GM21447 (cell line): Measurements from ENCODE around the gene RASL12.
"Not testable (repeated sequence)": the region's sequence is repeated elsewhere in the genome, so short reads cannot be mapped to it uniquely, and the experiment has no call there.

ENCODE experiments used
- ATAC-seq: cut with Tn5 transposase; IDR thresholded peaks from one replicate; pipeline ENCODE4 v1.9.1; 2021; ENCODE audit not compliant: unreplicated experiment

Gene RASL12

GRCh38 chr15:65076486-65077290 is 8.9 kb upstream of the RASL12 start, which contains the start of gene KBTBD13:
Gene KBTBD13 (plus strand): TSS chr15:65076746. CDS start chr15:65076816, 70 bp downstream.
- no peak for ATAC-seq

- not testable (repeated sequence) for ATAC-seq
Observed at GRCh38 chr15:65075607-65076395, 8.0 kb upstream of the RASL12 start.

- ATAC-seq, result not testable (repeated sequence)
Observed at GRCh38 chr15:65074946-65075345, 7.2 kb upstream of the RASL12 start.

GRCh38 chr15:65072617-65073016 is 4.8 kb upstream of the RASL12 start:
- ATAC-seq, result no peak

- no peak for ATAC-seq
Observed at GRCh38 chr15:65072027-65072426, 4.2 kb upstream of the RASL12 start.

- no peak for ATAC-seq
Observed at GRCh38 chr15:65071381-65071811, 3.6 kb upstream of the RASL12 start.

- no peak for ATAC-seq
Observed at GRCh38 chr15:65069779-65070546, 2.2 kb upstream of the RASL12 start.

GRCh38 chr15:65069179-65069578 is 1.4 kb upstream of the RASL12 start:
- ATAC-seq, result no peak

- ATAC-seq, result no peak
Observed at GRCh38 chr15:65068403-65068788, 605 bp upstream of the RASL12 start.

GRCh38 chr15:65067317-65067644 is 510 bp downstream of the RASL12 start:
- no peak for ATAC-seq

GRCh38 chr15:65066635-65067316 is 1.0 kb downstream of the RASL12 start:
- ATAC-seq, result no peak

- no peak for ATAC-seq
Observed at GRCh38 chr15:65066001-65066634, 1.7 kb downstream of the RASL12 start.

GRCh38 chr15:65062726-65063125 is 5.1 kb downstream of the RASL12 start:
- ATAC-seq, result no peak

- ATAC-seq, result no peak
Observed at GRCh38 chr15:65062061-65062460, 5.7 kb downstream of the RASL12 start.

- no peak for ATAC-seq
Observed at GRCh38 chr15:65060641-65061397, 7.0 kb downstream of the RASL12 start.

GRCh38 chr15:65059931-65060596 is 7.7 kb downstream of the RASL12 start:
- ATAC-seq, result no peak

- ATAC-seq, result no peak
Observed at GRCh38 chr15:65059369-65059750, 8.4 kb downstream of the RASL12 start.

GRCh38 chr15:65058394-65059368 is 9.1 kb downstream of the RASL12 start:
- ATAC-seq, result no peak
